HG03378 (cell line): Measurements from ENCODE around the gene ZNF774.
"Not testable (repeated sequence)": the region's sequence is repeated elsewhere in the genome, so short reads cannot be mapped to it uniquely, and the experiment has no call there.

Source experiments
- ATAC-seq: cut with Tn5 transposase; IDR thresholded peaks from one replicate; pipeline ENCODE4 v1.9.1; 2021; ENCODE audit warnings: mild to moderate bottlenecking, moderate library complexity; ENCODE audit not compliant: unreplicated experiment

ZNF774 gene

GRCh38 chr15:90344662-90345061, 7.4 kb upstream of the ZNF774 start:
- no peak for ATAC-seq

GRCh38 chr15:90345857-90346256, 6.2 kb upstream of the ZNF774 start:
- no peak for ATAC-seq

GRCh38 chr15:90347431-90348065, 4.5 kb upstream of the ZNF774 start:
- ATAC-seq, result not testable (repeated sequence)

DNA sequence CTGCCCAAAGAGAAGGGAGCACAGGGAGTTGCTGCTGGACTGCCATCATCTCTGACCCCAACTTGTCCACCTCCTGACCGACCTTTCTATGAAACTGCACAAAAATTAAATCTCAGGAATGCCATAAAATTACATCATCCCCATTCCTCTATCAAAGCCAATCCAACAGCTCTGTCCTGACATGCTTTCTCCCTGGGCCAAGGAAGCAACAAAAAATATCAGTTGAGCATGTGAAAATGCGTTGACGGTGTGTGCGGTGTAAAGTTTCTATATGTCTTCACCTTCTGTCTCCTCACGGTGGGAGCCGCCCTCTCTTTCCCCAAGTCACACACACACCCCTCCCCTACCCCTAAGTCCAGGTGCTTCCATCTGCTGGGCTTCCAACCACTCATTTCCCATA, 3.6 kb upstream of the ZNF774 start:
- ATAC-seq, result no peak

DNA sequence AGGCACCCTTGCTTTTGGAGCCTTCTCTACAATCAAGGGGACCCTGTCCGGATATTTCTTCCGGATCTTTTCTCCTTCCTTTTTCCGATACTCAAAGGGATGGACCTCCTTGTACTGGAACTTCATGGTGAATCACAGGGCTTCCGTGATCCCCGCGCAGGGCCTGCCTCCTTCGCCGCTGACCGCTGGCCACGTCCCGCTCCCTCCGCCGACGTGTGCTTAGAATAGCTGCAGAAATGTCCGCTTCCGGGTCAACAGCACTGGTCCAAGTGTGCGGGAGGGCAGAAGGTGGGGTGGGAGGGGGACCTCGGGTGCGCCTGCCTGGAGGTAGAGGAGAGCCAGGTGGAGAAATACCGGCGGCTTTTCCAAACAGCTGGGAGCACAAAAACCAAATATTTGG, 3.0 kb upstream of the ZNF774 start:
- ATAC-seq, result no peak

DNA sequence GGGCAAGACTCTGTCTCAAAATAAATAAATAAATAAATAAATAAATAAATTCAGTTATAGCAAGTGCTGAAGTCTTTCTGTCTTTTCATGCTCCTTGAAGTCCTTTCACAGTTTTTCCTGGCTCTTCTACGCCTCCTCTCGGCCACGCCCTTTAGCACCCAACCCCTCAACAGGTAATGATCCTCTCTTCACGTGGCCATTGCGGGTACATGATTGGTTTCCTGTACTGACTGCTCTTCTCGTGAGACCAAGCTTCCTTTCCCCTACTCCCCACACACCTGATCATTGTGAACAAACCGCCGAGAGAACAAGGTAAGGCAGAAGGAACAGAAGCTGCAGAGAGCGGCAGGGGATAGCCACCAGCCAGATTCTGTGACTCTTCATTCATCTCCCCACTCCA, 2.3 kb upstream of the ZNF774 start:
- no peak for ATAC-seq

DNA sequence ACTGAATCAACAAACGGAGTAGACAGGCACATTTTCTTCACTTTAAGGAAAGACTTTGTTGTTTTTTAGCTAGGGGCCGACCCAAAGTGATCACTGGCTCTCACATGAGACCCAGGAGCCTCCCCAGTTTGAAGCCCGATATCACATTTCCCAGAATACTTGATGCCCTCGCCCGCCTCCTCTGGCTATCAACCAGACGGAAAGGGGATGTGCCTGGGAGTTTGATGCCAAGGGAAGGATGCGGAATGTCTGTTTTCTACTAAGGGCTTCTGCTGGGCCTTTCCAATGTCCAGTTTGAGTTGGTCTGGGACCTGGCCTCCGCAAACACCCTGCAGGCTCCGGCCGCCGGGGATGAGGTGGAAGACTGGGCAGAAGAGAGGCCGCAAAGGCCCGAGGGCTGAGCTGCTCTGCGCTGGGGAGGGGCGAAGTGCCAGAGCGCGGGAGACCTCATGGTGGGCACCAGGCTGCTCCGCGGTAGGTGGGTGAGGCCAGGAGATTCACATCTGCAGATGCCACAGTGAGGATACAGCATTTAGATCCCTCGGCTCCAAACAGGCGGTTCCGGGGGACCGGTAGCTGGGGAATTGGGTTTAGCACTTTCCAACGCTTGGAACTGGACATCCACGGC, 491 bp upstream of the ZNF774 start:
- ATAC-seq, result peak; percentile 4

DNA sequence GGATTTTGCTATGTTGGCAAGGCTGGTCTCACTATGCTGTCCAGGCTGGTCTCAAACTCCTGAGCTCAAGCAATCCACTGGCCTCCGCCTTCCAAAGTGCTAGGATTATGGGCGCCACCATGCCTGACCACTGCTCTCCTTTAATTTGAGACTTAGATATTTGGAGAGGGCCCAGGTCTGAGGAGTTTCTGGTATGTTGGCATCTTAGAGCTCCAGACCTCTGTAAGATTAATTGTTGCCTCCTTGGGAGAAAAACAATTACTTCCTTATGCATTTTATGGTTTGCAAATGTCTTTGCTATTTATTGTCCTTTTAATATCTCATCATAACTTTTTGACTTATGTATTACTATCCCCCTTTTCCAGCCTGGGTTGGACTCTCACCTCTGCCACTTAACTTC, 2.9 kb downstream of the ZNF774 start:
- no peak for ATAC-seq

GRCh38 chr15:90358124-90359033, 6.3 kb downstream of the ZNF774 start:
- no peak for ATAC-seq

DNA sequence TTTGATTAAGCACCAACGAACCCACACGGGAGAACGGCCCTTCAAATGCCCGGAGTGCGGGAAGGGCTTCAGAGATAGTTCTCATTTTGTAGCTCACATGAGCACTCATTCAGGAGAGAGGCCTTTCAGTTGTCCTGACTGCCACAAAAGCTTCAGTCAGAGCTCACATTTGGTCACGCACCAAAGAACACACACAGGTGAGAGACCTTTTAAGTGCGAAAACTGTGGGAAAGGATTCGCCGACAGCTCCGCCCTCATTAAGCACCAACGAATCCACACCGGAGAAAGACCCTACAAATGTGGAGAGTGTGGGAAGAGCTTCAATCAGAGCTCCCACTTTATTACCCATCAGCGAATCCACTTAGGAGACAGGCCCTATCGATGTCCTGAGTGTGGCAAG, 8.7 kb downstream of the ZNF774 start:
- ATAC-seq, result no peak

DNA sequence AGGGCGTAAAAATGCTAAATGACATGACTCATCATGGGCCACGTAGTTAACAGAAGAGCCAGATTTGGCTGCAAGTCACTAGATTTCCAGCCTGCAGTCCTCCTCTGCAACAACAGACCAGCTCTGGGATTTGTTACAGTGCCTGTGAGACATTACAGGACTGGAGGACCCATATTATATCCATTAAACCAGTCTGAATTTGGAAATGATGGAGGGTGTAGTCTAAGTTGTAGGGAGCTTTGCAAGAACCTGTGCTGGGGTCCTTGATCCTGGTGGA, 10.8 kb downstream of the ZNF774 start:
- ATAC-seq, result no peak

DNA sequence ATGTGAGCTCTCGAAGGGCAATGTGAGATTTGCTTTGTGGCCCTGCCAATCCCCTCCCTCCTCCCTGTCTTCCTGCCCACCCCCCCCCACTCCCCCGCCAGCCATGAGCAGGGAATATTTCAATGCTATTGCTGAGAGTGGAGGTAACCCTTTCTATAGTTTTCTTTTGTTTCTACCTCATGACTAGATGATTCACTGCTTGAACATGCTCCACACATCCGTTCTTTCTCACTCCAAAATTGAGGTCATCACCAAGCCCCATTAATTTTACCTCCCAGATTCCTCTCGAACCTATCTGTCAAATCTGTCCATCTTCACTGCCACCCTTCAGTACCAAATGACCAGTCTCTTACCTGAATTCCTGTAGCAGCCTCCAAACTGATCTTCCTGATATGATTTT, 12.2 kb downstream of the ZNF774 start:
- no peak for ATAC-seq

GRCh38 chr15:90365414-90366055, 13.5 kb downstream of the ZNF774 start:
- ATAC-seq, result no peak

GRCh38 chr15:90367576-90367975, 15.5 kb downstream of the ZNF774 start:
- ATAC-seq, result no peak

- ATAC-seq, result no peak
Observed at GRCh38 chr15:90375071-90375470, 23.0 kb downstream of the ZNF774 start.

DNA sequence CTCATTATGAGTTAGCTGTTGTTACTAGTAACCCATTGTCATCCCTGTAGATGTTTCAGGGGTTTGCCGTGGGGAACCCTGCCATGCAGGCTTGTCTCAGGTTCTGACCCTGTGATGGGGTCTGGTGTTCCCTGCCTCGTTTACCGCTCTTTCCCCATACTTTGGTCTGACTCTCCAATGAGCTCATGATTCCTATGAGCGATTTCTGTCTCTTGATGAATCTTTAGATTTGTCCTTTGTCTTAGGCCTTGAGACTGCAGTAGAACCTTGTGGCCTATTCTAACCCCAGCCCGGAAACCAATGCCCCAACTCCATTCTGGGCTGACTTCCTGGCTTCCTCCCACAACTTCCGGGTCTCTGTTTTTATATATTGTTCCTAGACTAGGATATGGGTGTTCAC, 24.7 kb downstream of the ZNF774 start:
- no peak for ATAC-seq

- no peak for ATAC-seq
Observed at GRCh38 chr15:90379263-90379662, 27.2 kb downstream of the ZNF774 start.

DNA sequence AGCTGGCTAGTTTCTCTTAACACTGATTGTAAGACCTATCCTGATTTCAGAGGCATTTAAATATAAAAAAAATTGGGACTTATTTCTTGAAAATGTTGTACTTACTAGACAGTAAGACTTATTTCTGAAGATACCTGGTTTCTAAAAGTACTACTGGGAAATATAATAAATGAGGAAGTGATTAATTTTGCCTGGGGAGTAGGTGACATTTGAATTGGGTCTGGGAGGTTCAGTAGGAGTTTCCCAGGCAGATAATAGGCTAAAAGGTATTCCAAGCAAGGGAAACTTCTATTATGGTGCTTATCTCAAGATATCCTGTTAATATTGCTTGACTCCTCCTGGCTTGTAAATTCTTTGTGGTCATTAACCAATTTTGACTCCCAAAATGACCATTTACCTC, 29.4 kb downstream of the ZNF774 start:
- no peak for ATAC-seq

DNA sequence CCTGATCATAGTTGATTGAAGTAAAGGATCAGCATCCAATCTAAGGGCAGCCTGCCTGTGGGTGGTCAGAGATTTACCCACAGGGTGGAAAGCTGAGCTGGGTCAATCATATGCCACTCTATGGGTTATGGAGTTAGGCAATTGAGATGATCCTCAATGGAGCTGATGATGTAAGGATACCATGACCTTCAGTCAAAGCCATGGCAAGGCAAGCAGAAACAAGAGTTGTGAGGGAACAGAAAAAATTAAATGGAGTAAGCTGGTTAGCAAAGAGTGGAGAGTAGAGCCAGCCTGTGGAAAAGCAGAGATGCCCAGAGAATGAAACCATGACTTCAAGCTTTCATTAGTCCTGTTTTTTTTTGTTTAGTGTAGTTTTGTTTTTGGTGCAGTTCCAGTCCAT, 30.2 kb downstream of the ZNF774 start:
- ATAC-seq, result no peak

DNA sequence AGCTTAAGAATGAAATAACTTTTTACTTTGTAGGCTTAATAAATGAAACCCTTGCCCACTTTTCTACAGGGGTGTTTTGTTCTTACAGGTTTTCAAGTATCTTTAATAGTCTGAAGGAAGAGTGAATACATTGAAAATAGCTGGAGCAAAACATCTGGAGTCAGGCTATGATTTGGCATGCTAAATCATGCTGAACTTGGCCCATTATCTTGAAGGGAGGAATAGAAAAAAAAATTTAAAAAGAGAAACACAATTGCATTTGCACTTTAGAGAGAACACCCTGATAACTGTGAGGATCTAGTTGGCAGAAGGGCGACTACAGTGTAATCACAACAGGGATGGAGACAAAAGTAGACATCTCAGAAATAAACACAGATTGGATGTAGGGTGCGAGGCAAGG, 34.1 kb downstream of the ZNF774 start:
- no peak for ATAC-seq

- peak; percentile 92 for ATAC-seq
Observed at GRCh38 chr15:90387534-90388461, 35.7 kb downstream of the ZNF774 start, which contains the start of gene IQGAP1. IQGAP1 (plus strand) TSS chr15:90388242; CDS start chr15:90388342, 100 bp downstream.
